Omental fat pad (tissue), 4 donors: ENCODE measurements around the gene NCAM1. TPM values are rescaled to one million over a fixed set of nuclear protein-coding genes. Genes with fewer than 3 reads are reported as not detected.

Experiments
- ATAC-seq: fragments of 150-250 bp; one replicate; pipeline ENCODE4 v1.9.1; 2016; ENCODE audit warnings: mild to moderate bottlenecking, moderate library complexity; ENCODE audit not compliant: low FRiP score
- DNase-seq: peaks from one replicate; pipeline ENCODE4 v3.0.0-alpha.2; 2019; ENCODE audit warnings: low spot score
- CTCF ChIP-seq, 3 donors: fragments of 450-650 bp; IDR thresholded peaks; one replicate each; pipeline ENCODE4 v1.5.1; 2016 to 2017; ENCODE audit warnings: antibody characterized with exemption in 3 of 3, mild to moderate bottlenecking in 3 of 3, moderate library complexity in 2 of 3
- total RNA-seq, 4 donors: library from RNA; depleted of rRNA; stranded (reverse); fragments of >200 nt; gene quantifications; one replicate each; pipeline ENCODE4 v1.1.0, GENCODE V29; 2016

NCAM1 gene
- total RNA-seq, 4 donors from 2014 or later: 3.8 to 10.9 (median 7.9) TPM

- TF ChIP-seq CTCF (IDR thresholded peaks at IDR 0.05): no peak
- DNase-seq: no peak
- no peak for ATAC-seq
Measured at GRCh38 chr11:113121746-113122145, 160.5 kb downstream of the NCAM1 start.

DNA sequence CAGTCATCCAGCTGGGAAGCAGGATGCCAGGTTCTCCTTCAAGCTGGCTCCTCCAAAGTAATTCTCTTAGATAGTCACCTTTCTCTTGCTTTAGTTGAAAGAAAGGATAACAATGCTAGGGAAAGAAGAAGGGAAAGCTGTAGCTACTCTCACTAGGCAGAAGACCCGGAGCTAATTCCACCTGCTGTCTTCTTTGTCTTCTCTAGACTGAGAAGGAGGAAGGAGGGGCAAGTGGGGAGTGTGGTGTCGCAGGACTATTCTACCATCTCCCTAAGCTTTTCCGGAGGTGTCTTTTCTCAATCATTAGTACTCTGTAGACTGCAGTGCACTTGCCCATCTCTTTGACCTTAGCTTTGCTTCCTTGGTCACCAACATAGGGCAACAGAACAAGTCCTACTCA is 162.8 kb downstream of the NCAM1 start:
- no peak for TF ChIP-seq CTCF (IDR thresholded peaks at IDR 0.05)
- ATAC-seq (no peak), DNase-seq (no peak)

GRCh38 chr11:113124578-113124977 is 163.4 kb downstream of the NCAM1 start:
- no peak for TF ChIP-seq CTCF (IDR thresholded peaks at IDR 0.05)
- no peak for DNase-seq
- ATAC-seq: no peak

DNA sequence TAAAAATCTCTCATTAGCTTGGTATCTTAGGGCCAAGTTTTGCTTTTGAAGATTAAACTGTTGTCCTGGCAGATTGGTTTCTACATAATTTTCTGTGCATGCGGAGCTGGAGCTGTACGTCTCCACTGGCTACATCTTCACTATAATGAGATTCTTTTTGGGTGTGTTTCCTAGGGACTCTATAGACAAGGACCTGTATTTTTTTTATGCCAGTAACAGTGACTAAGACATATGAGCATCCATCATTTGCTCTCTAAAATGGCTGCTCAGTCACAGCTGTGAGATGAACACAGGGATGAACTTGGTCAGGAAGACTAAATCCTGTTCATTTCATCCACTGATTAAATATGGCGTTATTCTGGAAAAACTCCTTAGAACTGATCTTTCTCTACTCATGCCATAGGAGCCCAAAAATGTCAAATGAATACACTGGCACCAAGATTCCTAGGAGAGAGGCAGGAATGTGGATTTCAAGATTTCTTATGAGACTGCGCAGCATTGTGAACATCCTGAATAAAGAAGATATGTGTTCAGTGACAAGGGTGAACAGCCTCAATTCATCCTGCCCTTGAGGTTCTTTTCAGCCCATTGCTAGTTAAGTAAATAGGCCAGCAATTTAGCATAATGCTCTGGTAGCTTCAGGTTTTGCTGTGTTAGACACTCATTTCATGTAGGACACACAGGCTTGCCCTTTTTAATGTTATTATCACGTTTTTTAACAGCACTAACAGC is 168.2 kb downstream of the NCAM1 start:
- DNase-seq: no peak
- ATAC-seq: no peak
- TF ChIP-seq CTCF (IDR thresholded peaks at IDR 0.05): no peak

DNA sequence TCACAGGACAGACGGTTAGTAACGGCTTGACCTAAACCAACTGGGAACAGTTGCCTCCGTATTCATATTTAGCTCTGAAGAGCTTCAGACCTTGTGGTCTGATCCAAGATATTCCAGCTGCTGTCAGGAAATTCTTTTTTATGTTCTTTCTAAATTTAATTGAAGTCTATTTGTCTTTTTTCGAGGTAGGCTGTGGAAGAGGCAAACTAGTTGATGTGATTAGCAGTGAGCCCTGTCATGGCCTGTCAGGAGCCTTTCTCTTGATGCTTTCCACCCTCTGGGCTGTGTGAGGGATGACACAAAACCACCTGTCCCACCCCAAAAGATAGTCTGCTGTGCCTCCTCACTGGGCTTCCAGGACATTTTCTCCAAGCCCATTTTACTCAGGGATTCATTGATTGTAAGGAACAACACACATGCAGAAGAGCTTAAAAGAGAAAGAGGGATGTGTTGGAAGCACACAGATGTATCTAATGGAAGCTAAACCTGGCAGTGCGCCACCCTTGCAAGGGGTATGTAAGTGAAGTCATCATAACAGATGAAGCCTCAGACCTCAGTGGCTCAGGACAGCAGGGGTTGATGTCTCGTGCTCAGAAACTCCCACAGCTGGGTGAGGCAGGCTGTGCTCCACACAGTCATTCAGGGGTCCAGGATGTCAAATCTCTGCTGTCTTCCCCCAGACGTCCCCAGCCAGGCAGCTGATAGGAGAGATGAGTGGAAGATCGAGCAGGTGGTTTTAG is 170.0 kb downstream of the NCAM1 start:
- no peak for TF ChIP-seq CTCF (IDR thresholded peaks at IDR 0.05)
- no peak for ATAC-seq
- DNase-seq: no peak

GRCh38 chr11:113133071-113133470 is 171.9 kb downstream of the NCAM1 start:
- no peak for DNase-seq
- TF ChIP-seq CTCF (IDR thresholded peaks at IDR 0.05): no peak
- no peak for ATAC-seq

DNA sequence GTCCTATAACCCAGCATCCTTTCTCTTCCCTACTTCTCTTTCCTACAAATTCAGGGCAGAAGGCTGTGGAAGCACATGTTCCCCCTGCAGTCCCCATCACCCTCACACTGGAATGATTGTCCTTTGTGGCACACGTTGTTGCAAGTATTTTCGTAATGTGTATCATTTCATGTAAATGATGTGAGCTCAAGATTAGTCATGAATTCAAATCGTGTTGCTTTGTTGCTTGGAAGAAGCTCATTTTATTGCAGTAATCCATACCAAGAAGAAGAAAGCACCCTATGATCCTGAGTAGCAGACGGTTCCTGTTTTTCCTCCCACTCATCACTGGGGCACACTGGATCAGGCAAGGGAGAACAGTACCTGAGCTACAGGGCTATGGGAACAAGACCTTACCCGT is 173.4 kb downstream of the NCAM1 start:
- TF ChIP-seq CTCF (IDR thresholded peaks at IDR 0.05): no peak
- DNase-seq: no peak

More for the DNA sequence above, 173.4 kb downstream of the NCAM1 start:
- ATAC-seq: no peak
